HUDEP-2 (cell line): ENCODE data around the gene ZNF488.

ENCODE experiments used
- DNase-seq, 76 experiments: peaks; one replicate each; lab custom pipeline; 2025; ENCODE audit not compliant: unreplicated experiment in 76 of 76; lab: John Stamatoyannopoulos, UW

The ZNF488 gene

GRCh38 chr10:47351899-47352815 is 31.9 kb downstream of the ZNF488 start:
- no peak for DNase-seq

- DNase-seq: no peak
Observed at GRCh38 chr10:47350671-47351640, 33.1 kb downstream of the ZNF488 start.

GRCh38 chr10:47349941-47350371 is 34.1 kb downstream of the ZNF488 start:
- DNase-seq: no peak

- no peak for DNase-seq
Observed at GRCh38 chr10:47349516-47349915, 34.6 kb downstream of the ZNF488 start.

GRCh38 chr10:47348661-47349470 is 35.2 kb downstream of the ZNF488 start:
- no peak for DNase-seq

GRCh38 chr10:47348138-47348651 is 35.9 kb downstream of the ZNF488 start, which contains the start of gene RBP3:
Gene RBP3, plus strand, starts transcription at chr10:47348363. Its CDS starts 122 bp downstream, at chr10:47348485.
- DNase-seq: no peak

- DNase-seq: no peak
Observed at GRCh38 chr10:47347303-47347675, 36.8 kb downstream of the ZNF488 start.

- DNase-seq: no peak
Observed at GRCh38 chr10:47346581-47347302, 37.4 kb downstream of the ZNF488 start.

GRCh38 chr10:47344996-47345870 is 38.9 kb downstream of the ZNF488 start:
- no peak for DNase-seq

- peak in 55 of 76 experiments; percentile 1 to 72 (median 28) for DNase-seq
Observed at GRCh38 chr10:47340608-47341170, 43.4 kb downstream of the ZNF488 start.

- no peak for DNase-seq
Observed at GRCh38 chr10:47339759-47340607, 44.1 kb downstream of the ZNF488 start.

GRCh38 chr10:47339186-47339735 is 44.8 kb downstream of the ZNF488 start:
- no peak for DNase-seq

- no peak for DNase-seq
Observed at GRCh38 chr10:47337310-47337709, 46.8 kb downstream of the ZNF488 start.

GRCh38 chr10:47336387-47337134 is 47.5 kb downstream of the ZNF488 start:
- DNase-seq: peak in 5 of 76 experiments; percentile 1 to 62 (median 15)

- DNase-seq: no peak
Observed at GRCh38 chr10:47335906-47336305, 48.2 kb downstream of the ZNF488 start.
